PC-9 (cell line): ENCODE results near the gene ZNF555.

ENCODE experiments used
- CTCF ChIP-seq: fragments of 200-600 bp; sonication (generic); conservative IDR thresholded peaks from 2 replicates; pipeline ENCODE4 v1.6.1; 2017; ENCODE audit warnings: mixed run types, antibody characterized with exemption, mild to moderate bottlenecking, moderate library complexity
- EZH2 ChIP-seq: fragments of 200-600 bp; sonication (generic); IDR thresholded peaks from 2 replicates; pipeline ENCODE4 v1.8.0; 2017; ENCODE audit warnings: antibody characterized with exemption, low read depth

- no peak for TF ChIP-seq CTCF
- no peak for TF ChIP-seq EZH2
Measured at GRCh38 chr19:2804156-2805004, 36.9 kb upstream of the ZNF555 start.
